SU-DHL-6 (cell line): ENCODE results near the gene FIGNL2.

ENCODE experiments used
- H2AFZ ChIP-seq: fragments of 200-600 bp; sonication (generic); 2 replicates; pipeline ENCODE4 v1.6.1; 2014; ENCODE audit warnings: low read depth, mild to moderate bottlenecking, moderate library complexity, mixed read lengths, antibody characterized with exemption, low read length; ENCODE audit not compliant: severe bottlenecking
- H3F3A ChIP-seq: fragments of 200-600 bp; shearing (Covaris generic); 2 replicates; pipeline ENCODE4 v1.6.0; 2016; ENCODE audit warnings: antibody characterized with exemption, mild to moderate bottlenecking; ENCODE audit not compliant: insufficient read depth
- H3K27ac ChIP-seq: fragments of 200-600 bp; sonication (generic); 2 replicates; pipeline ENCODE4 v1.5.1; 2016; ENCODE audit warnings: low read depth, mild to moderate bottlenecking, low read length, moderate library complexity, mixed read lengths
- H3K27me3 ChIP-seq: fragments of 200-600 bp; sonication (generic), shearing (Covaris generic); 2 replicates; pipeline ENCODE4 v1.6.0; 2014; ENCODE audit warnings: mild to moderate bottlenecking, low read length
- H3K36me3 ChIP-seq: fragments of 200-600 bp; sonication (generic); 2 replicates; pipeline ENCODE4 v1.6.1; 2014; ENCODE audit warnings: mild to moderate bottlenecking, low read length, mixed read lengths
- H3K4me2 ChIP-seq: fragments of 300-600, 200-600 bp; shearing (Covaris generic), sonication (generic); 2 replicates; pipeline ENCODE4 v1.6.0; 2014; ENCODE audit warnings: low read length, low read depth, mild to moderate bottlenecking; ENCODE audit not compliant: poor library complexity, severe bottlenecking
- H3K4me3 ChIP-seq: fragments of 200-600 bp; sonication (generic); 2 replicates; pipeline ENCODE4 v1.5.1; 2014; ENCODE audit warnings: antibody characterized with exemption, low read length, mild to moderate bottlenecking, mixed read lengths; ENCODE audit not compliant: insufficient read depth, poor library complexity, severe bottlenecking
- H3K79me2 ChIP-seq: fragments of 200-600 bp; sonication (generic); 2 replicates; pipeline ENCODE4 v1.6.1; 2014; ENCODE audit warnings: mild to moderate bottlenecking, low read length, moderate library complexity; ENCODE audit not compliant: insufficient read depth
- H3K9ac ChIP-seq: fragments of 200-600 bp; sonication (generic); 2 replicates; pipeline ENCODE4 v1.7.0; 2014; ENCODE audit warnings: mild to moderate bottlenecking, low read length
- H3K9me2 ChIP-seq: fragments of 200-600 bp; sonication (generic); replicated peaks from 2 replicates; pipeline ENCODE4 v1.6.1; 2014; ENCODE audit warnings: low read length; ENCODE audit not compliant: insufficient read depth
- H3K9me3 ChIP-seq: fragments of 200-600 bp; sonication (generic); 2 replicates; pipeline ENCODE4 v1.6.1; 2014; ENCODE audit warnings: low read length, mixed read lengths; ENCODE audit not compliant: insufficient read depth
- H4K20me1 ChIP-seq: fragments of 200-600 bp; sonication (generic); 2 replicates; pipeline ENCODE4 v1.6.1; 2014; ENCODE audit warnings: low read depth, mild to moderate bottlenecking, antibody characterized with exemption, low read length, moderate library complexity, mixed read lengths
- EZH2phosphoT487 ChIP-seq: fragments of 200-600 bp; sonication (generic), shearing (Covaris generic); conservative IDR thresholded peaks from 2 replicates; pipeline ENCODE4 v1.6.1; 2018; ENCODE audit warnings: mild to moderate bottlenecking, antibody characterized with exemption, low read length, moderate library complexity, mixed read lengths
- TF ChIP-seq, protein P1 (sequence below): fragments of 200-600 bp; sonication (generic); IDR thresholded peaks from one replicate; pipeline ENCODE4 v1.5.1; 2017; ENCODE audit warnings: antibody characterized with exemption, mild to moderate bottlenecking, low read length, moderate library complexity; ENCODE audit not compliant: insufficient read depth, poor library complexity, severe bottlenecking

FIGNL2 gene

DNA sequence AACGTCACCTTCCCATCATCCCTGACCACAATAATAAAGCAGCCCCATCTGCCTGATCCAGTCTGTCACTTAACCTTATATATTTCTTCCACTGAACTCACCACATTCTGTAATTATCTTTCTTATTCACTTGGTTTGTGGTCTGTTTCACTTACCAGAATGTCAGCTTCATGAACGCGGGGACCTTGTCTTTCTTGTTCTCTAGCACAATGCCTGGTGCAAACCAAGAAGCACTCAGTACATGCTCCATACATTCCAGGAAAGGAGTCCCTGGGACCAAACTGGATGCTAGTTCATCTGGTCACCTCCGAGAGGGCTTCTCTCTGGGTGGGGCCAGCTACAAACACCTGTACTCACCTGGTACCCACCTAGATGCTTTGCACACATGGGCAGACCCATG lies 22.0 kb upstream of the FIGNL2 start:
- Histone ChIP-seq H3K36me3 (no peaks in the 10 kb centered on the region), H3K9me2 (no peaks in the 10 kb centered on the region), H4K20me1 (no peaks in the 10 kb centered on the region), H3K9me3 (no peaks in the 10 kb centered on the region), H3K4me2 (no peak overlapping the region), H3K4me3 (no peak overlapping the region), H3K9ac (no peak overlapping the region), H3K79me2 (no peaks in the 10 kb centered on the region), H3K27ac (no peak overlapping the region), H2AFZ (no peak overlapping the region), H3F3A (no peaks in the 10 kb centered on the region), H3K27me3 (no peaks in the 10 kb centered on the region)
- no peak for TF ChIP-seq EZH2phosphoT487
- TF ChIP-seq, protein P1, sequence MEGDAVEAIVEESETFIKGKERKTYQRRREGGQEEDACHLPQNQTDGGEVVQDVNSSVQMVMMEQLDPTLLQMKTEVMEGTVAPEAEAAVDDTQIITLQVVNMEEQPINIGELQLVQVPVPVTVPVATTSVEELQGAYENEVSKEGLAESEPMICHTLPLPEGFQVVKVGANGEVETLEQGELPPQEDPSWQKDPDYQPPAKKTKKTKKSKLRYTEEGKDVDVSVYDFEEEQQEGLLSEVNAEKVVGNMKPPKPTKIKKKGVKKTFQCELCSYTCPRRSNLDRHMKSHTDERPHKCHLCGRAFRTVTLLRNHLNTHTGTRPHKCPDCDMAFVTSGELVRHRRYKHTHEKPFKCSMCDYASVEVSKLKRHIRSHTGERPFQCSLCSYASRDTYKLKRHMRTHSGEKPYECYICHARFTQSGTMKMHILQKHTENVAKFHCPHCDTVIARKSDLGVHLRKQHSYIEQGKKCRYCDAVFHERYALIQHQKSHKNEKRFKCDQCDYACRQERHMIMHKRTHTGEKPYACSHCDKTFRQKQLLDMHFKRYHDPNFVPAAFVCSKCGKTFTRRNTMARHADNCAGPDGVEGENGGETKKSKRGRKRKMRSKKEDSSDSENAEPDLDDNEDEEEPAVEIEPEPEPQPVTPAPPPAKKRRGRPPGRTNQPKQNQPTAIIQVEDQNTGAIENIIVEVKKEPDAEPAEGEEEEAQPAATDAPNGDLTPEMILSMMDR, result no peak

DNA sequence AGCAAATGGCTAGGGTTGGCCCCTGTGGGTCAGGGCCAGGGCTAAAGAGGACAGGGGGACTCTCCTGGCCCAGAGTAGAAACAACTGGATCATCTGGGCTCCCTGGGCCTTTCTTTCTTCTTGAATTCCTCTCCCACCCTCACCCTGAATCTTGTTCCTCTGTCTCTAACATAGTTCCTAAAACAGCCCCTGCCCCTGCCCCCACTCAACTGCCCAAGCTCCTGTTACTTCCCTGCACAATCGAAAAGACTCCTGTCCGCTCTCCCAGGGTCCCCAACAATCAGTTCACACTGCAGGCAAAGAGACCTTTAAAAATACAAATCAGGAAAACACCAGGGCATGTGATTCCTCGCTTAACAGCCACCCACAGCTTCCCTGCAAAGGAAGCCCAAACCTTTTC lies 21.4 kb upstream of the FIGNL2 start:
- Histone ChIP-seq H3K36me3 (no peaks in the 10 kb centered on the region), H3K4me3 (no peak overlapping the region), H4K20me1 (no peaks in the 10 kb centered on the region), H3F3A (no peaks in the 10 kb centered on the region), H3K27me3 (no peaks in the 10 kb centered on the region), H2AFZ (no peak overlapping the region), H3K27ac (no peak overlapping the region), H3K9ac (no peak overlapping the region), H3K4me2 (no peak overlapping the region), H3K79me2 (no peaks in the 10 kb centered on the region), H3K9me3 (no peaks in the 10 kb centered on the region), H3K9me2 (no peaks in the 10 kb centered on the region)
- TF ChIP-seq EZH2phosphoT487, result no peak
- TF ChIP-seq, protein P1, result no peak

DNA sequence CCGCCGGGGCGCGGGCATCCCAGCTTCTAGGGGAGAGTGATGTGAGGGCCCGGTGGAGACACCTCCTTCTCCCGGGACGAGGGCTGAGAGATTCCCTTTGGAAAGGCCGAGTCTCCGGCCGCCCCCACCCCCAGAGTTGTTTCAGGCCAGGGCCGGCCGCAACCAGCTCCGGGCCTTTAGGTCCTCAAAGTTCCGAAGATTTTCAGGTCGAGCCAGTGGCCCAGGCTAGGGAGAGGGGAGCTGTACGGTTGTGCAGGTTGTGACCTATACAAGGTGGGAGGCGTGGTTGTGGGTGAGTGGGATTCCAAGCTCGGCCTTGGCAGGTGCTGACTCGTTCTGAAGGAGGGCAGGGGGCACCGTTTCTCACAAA lies 21.0 kb upstream of the FIGNL2 start:
- Histone ChIP-seq H3K4me2 (no peak overlapping the region), H2AFZ (no peak overlapping the region), H3F3A (no peaks in the 10 kb centered on the region), H3K27me3 (no peaks in the 10 kb centered on the region), H3K79me2 (no peaks in the 10 kb centered on the region), H3K4me3 (no peak overlapping the region), H3K9ac (no peak overlapping the region), H3K27ac (no peak overlapping the region), H3K9me2 (no peaks in the 10 kb centered on the region), H3K9me3 (no peaks in the 10 kb centered on the region), H3K36me3 (no peaks in the 10 kb centered on the region), H4K20me1 (no peaks in the 10 kb centered on the region)
- no peak for TF ChIP-seq EZH2phosphoT487
- TF ChIP-seq, protein P1, result no peak
